Measurements from ENCODE around the gene CRACR2A. TPM values are rescaled to one million over a fixed set of nuclear protein-coding genes. Genes with fewer than 3 reads are reported as not detected.

Gene CRACR2A
- total RNA-seq, 2 donors from 2014 or later, result 6.0 to 10.9 TPM

DNA sequence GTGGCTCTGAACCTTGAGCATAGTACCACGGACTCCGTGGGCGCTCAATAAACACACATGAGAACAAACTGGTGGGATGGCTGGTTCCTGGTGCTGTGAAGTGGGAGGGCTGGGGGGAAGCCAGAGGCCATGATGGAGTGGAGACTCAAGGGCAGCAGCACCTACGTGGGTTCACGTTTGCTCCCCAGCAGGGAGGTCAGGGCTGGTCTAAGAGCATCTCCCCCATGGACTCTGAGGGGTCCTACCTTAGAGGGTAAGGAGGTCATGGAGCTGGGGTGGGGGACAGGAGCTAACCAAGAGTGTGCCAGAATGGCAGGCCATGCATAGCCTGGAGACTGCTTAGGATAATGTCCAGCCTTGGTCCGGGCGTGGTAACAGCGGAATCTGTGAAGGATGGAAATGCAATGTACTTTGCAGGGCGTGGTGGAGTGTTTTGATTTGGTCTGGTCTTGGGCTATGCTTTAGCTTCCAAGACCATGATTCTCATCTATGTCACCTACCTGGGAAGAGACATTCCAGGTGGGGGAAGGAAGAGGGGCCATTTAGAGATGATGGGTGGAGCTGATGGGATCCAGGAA lies 158.9 kb downstream of the CRACR2A start:
- no peak for DNase-seq (ENCODE audit: low spot score)
- no peaks in the 10 kb centered on the region for H3K36me3 ChIP-seq
- TF ChIP-seq, protein P1, sequence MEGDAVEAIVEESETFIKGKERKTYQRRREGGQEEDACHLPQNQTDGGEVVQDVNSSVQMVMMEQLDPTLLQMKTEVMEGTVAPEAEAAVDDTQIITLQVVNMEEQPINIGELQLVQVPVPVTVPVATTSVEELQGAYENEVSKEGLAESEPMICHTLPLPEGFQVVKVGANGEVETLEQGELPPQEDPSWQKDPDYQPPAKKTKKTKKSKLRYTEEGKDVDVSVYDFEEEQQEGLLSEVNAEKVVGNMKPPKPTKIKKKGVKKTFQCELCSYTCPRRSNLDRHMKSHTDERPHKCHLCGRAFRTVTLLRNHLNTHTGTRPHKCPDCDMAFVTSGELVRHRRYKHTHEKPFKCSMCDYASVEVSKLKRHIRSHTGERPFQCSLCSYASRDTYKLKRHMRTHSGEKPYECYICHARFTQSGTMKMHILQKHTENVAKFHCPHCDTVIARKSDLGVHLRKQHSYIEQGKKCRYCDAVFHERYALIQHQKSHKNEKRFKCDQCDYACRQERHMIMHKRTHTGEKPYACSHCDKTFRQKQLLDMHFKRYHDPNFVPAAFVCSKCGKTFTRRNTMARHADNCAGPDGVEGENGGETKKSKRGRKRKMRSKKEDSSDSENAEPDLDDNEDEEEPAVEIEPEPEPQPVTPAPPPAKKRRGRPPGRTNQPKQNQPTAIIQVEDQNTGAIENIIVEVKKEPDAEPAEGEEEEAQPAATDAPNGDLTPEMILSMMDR (IDR thresholded peaks at IDR 0.05), result no peak
- no peak overlapping the region for H3K27ac ChIP-seq
- peaks cover 0 to 17% of the 10 kb centered on the region in 2 donors for H3K4me1 ChIP-seq
- H3K4me3 ChIP-seq, result no peak overlapping the region
- no peaks in the 10 kb centered on the region for H3K9me3 ChIP-seq
- H3K27me3 ChIP-seq, result no peaks in the 10 kb centered on the region

DNA sequence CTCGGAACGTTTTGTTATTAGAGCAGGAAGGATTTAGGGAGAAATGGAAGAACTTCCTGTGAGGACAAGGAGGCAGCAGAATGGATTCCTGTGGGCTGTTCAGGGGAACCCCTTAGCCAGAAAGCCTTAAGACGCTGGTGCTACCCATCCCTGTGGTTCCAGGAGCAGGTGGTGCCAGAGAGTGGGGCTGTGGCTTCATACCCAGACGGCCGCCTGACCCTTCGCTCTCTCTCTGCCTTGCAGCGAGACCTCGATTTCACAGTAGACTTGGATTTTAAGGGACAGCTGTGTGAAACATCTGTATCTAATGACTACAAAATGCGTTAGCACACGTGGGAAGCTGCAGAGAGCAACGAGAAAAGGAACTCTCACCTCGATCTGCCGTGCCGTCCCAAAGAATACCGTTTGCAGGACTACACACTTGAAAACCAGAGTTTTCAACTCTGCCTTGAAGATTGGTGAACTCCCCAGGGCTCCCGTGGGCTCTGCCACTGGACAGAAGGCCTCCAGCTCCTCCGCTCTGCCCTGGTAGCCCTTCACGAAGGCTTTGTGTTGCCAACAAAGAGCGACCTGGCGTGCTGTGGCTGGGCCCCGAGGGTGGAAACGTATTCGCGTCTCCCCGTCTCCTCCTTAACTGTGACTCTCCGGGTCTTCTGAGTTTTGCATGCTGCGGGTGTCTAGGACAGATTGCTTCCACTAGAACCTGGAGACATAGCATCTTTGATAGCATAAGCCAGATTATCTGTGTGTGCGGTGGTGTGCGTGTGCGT lies 159.9 kb downstream of the CRACR2A start:
- DNase-seq (ENCODE audit: low spot score), result no peak
- H3K4me3 ChIP-seq, result no peak overlapping the region
- peaks cover 0 to 8% of the 10 kb centered on the region in 2 donors for H3K4me1 ChIP-seq
- TF ChIP-seq, protein P1 (IDR thresholded peaks at IDR 0.05), result no peak
- no peaks in the 10 kb centered on the region for H3K27me3 ChIP-seq
- no peaks in the 10 kb centered on the region for H3K36me3 ChIP-seq
- no peak overlapping the region for H3K27ac ChIP-seq
- no peaks in the 10 kb centered on the region for H3K9me3 ChIP-seq

DNA sequence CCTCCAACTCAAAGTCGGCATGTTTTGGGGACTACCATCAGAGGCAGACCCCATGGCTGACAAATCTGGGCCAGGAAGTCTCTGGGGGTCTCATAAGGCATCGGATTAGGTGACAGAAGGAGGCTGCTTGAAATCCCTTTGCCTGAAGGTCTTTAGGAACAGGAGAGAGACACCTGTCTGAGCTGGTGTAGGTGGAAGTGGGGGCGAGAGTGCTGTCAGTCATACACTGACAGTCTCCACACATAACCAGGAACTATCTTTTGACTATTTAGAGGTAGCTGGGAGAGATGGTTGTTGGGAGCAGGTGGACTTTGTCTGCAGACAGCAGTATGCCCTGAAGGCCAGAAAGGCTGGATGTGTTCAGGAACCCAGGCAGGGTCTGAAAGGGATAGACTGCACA lies 163.2 kb downstream of the CRACR2A start:
- DNase-seq (ENCODE audit: low spot score), result no peak
- TF ChIP-seq, protein P1 (IDR thresholded peaks at IDR 0.05), result no peak

DNA sequence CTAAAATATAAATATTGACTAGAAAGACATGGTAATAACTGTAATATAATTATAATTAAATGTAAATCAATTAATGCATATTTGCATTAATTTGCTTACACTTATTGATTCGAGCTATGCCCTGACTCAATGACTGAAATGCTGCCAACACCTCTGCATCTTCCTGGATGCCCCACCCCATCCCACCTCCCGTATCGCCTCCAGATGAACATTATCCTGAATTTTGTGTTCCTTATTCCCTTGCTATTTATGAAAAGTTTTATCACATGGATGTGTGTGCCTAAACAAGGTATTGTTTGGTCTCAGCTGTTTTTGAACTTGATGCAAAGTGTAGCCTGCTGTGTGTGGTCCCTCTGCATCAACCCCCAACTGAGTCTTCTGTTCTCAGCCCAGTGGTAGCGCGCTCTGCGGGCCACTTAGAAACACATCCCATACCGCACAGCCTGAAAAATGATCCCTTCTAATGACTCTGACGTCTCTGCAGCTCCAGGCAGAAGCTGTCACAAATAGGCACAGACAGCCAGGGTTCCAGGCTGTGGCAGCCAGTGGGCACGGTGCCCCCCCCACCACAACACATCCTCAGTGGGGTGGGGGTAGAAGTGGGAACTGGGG lies 165.4 kb downstream of the CRACR2A start:
- TF ChIP-seq, protein P1 (IDR thresholded peaks at IDR 0.05), result no peak

More for the DNA sequence above, 163.2 kb downstream of the CRACR2A start:
- H3K9me3 ChIP-seq, result no peaks in the 10 kb centered on the region
- H3K4me1 ChIP-seq, result no peaks in the 10 kb centered on the region
- no peaks in the 10 kb centered on the region for H3K27me3 ChIP-seq
- H3K4me3 ChIP-seq, result no peak overlapping the region
- H3K36me3 ChIP-seq, result no peaks in the 10 kb centered on the region
- no peak overlapping the region for H3K27ac ChIP-seq

DNA sequence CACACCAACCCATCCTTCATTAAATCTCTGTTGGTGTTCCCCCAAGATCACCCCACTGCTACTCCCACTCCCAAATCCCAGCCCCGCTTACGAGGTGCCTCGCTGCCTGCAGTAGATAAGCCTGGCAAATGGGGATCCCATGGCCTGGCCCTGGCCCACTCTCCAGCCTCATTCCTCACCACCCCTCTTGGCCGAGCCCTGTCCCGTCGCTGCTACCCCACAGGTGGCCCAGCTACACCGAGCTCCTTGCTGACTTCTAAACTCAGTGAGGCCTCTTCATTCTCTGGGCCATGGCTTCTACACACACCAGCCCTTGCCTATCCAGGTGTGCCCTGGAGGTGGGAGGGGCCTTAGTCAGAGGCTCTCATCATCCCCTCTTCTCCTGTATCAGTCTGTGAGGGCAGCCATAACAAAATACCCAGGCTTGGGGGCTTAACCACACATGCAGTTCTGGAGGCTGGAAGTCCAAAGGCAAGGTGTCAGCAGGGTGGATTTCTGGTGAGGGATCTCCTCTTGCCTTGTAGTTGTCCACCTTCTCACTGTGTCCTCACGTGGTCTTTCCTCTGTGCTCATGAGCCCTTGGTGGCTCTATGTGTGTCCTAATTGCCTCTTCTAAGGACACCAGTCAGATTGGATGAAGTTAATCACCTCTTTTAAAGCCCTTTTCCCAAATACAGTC lies 169.1 kb downstream of the CRACR2A start:
- TF ChIP-seq, protein P1 (IDR thresholded peaks at IDR 0.05), result no peak
- H3K4me1 ChIP-seq, result no peaks in the 10 kb centered on the region
- H3K9me3 ChIP-seq, result peaks cover 0 to 5% of the 10 kb centered on the region in 2 donors
- no peak for DNase-seq (ENCODE audit: low spot score)
- H3K27me3 ChIP-seq, result no peaks in the 10 kb centered on the region
- H3K4me3 ChIP-seq, result no peak overlapping the region
- no peaks in the 10 kb centered on the region for H3K36me3 ChIP-seq
- H3K27ac ChIP-seq, result no peak overlapping the region

More for the DNA sequence above, 165.4 kb downstream of the CRACR2A start:
- H3K27ac ChIP-seq, result no peak overlapping the region
- no peaks in the 10 kb centered on the region for H3K27me3 ChIP-seq
- H3K4me1 ChIP-seq, result no peaks in the 10 kb centered on the region
- peaks cover 0 to 5% of the 10 kb centered on the region in 2 donors for H3K9me3 ChIP-seq
- no peaks in the 10 kb centered on the region for H3K36me3 ChIP-seq
- no peak for DNase-seq (ENCODE audit: low spot score)
- H3K4me3 ChIP-seq, result no peak overlapping the region

All from right atrium auricular region (tissue), 2 donors.